Adipose tissue (tissue), 3 donors: ENCODE results near the gene FCHO2. TPM values are rescaled to one million over a fixed set of nuclear protein-coding genes. Genes with fewer than 3 reads are reported as not detected.
"Not testable (repeated sequence)": the region's sequence is repeated elsewhere in the genome, so short reads cannot be mapped to it uniquely, and the experiment has no call there.

Experiments
- H3K27ac ChIP-seq: one replicate; pipeline ENCODE4 v1.5.1; 2013; ENCODE audit warnings: low read depth, low read length
- WGBS, 3 donors: extraction: QIAGEN DNeasy Blood & Tissue Kit; methylation state at CpG; one replicate each; pipeline ENCODE4 v1.1.7; 2013; 5-methylcytosine and 5-hydroxymethylcytosine counted together
- polyA plus RNA-seq, 3 donors: library from polyadenylated mRNA; stranded (reverse); fragments of 200-250 nt; gene quantifications; one replicate each; pipeline ENCODE4 v1.2.3, GENCODE V29; 2013
- donor health status: healthy with polysubstance abuse.
- donor health status: Bipolar disorder and iron deficiency.
- donor health status: healthy.

FCHO2 gene
- polyA plus RNA-seq, 3 donors = 4.5 to 12.0 (median 7.0) TPM

DNA sequence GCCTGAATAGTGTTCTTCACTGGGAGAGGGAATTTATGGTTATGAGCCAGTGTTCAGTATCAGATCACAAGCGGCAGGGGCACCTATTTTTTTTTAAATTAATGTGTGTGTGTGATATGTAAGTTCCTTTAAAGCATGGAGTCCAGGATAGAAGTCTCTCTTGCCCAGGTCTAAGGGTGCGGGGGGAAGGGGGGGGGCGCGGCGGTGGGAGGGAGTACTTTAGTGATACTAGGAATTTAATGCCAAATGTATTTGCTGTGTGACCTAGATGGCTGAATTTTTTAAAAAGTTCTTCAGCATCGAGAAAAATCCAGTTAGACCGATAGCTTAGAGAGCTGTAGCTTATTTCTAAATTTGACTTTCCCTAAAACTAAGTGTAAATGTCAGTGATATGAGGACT lies 1.5 kb upstream of the FCHO2 start:
- 72 to 91% (median 82%) methylated on average over 7 of the region's 7 CpGs for WGBS, 3 donors
- H3K27ac ChIP-seq = no peak overlapping the region

DNA sequence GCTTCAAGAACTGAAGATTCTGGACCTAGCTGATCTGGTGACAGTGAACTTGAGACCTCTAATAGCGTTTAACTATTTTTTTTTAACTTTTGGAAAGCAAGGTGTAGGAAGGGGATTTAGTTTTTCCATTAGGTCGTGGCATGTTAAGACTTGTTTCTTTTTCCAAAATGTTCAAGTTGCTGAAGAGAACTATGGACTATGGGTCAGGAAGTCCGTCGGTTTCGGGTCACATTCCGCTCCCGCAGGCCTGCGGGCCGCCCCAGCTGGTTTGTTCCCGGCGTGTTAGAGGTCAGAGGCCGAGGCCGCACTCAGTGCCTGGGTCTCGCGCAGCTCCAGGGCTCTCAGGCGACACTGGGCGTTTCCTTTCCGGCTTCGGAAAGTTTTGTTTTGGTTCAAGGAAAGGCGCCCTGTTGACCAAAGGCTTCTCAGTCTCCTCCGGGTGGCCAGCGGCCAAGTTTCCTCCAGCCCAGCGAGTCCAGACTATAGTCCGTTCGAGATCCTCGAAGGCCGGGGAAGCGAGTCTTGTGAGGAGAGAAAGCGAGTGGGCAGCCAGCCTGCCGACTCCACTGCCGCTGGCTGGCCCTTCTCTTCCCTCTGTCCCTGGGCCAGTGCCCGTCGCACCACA lies 586 bp upstream of the FCHO2 start:
- peak overlapping the region; percentile 73 for H3K27ac ChIP-seq
- WGBS, 3 donors = 1 to 4% (median 3%) methylated on average over 33 of the region's 33 CpGs

DNA sequence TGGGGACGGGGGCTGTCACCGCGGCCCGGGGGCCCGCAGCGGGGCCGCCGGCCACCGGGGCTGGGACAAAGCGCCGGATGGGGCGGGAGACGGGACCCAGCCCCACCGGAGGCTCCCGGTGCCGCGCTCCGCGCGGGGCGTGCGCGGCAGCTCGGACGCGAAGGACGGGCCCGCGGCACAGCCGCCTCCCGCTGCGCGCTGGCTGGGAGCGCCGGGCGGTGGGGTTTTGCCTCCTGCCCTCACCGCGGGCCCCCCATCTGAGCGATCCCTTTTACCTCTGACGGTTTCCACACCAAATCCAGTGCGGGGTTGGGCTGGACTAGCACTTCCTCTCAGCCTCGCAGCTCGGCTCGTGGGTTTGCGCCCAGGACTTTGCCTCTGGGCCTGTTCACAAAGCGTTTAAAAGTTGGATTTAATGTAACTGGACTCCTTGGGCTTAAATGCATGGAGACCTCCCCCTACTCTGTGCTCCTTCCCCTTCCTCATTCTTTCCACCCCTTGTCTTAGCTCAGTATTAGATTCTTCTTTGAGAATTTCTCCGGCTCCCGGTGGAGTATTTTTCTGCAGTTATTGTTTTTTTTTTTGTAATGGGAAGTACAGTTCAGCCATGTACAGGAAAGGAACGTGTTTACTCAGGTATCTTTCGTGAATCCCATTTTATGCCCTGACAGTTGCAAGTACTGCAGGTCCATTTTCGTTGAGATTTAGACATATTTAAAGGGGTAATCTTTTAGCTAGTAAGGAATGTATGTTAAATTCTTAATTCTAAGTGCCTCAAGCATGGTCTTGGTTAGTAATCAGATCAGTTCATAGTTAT lies 691 bp downstream of the FCHO2 start:
- 0 to 1% (median 0%) methylated on average over 34 to 51 of the region's 51 CpGs for WGBS, 3 donors
- H3K27ac ChIP-seq = no peak overlapping the region

DNA sequence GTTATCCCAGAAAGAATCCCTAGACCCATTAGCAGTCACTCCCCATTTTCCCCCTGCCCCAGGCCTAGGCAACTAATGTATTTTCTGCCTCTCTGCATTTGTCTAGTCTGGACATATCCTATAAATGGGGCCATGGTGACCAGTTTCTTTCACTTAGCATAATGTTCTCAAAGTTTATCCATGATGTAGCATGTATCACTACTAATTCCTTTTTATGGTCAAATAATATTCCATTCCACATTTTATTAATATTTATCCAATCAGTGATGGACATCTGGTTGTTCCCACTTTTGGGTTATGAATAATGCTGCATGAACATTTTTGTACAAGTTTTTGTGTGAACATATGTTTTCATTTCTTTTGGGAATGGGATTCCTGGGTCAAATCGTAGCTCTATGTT lies 1.5 kb downstream of the FCHO2 start:
- 72 to 76% (median 73%) methylated on average over 1 of the region's 1 CpG for WGBS, 3 donors
- H3K27ac ChIP-seq = no peak overlapping the region

DNA sequence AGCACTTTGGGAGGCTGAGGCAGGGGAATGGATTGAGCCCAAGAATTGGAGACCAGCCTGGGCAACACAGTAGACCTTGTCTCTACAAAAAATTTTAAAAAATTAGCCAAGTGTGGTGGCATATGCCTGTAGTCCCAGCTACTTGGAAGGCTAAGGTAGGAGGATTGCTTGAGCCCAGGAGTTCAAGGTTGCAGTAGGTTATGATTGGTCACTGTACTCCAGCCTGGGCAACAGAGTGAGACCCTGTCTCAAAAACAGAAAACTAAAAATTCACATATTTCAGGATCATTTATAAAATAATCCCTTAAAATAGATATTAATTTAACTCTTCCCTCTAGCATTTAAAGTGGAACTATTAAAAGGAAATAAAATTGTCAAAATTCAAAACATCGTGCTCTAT lies 3.4 kb downstream of the FCHO2 start:
- 88 to 99% (median 97%) methylated on average over 1 of the region's 1 CpG for WGBS, 3 donors
- H3K27ac ChIP-seq = no peak overlapping the region

DNA sequence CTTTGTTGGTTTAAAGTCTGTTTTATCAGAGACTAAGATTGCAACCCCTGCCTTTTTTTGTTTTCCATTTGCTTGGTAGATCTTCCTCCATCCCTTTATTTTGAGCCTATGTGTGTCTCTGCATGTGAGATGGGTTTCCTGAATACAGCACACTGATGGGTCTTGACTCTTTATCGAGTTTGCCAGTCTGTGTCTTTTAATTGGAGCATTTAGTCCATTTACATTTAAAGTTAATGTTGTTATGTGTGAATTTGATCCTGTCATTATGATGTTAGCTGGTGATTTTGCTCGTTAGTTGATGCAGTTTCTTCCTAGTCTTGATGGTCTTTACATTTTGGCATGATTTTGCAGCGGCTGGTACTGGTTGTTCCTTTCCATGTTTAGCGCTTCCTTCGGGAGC lies 18.6 kb downstream of the FCHO2 start:
- not testable (repeated sequence) for H3K27ac ChIP-seq
- WGBS, 3 donors = 96 to 100% (median 97%) methylated on average over 4 of the region's 5 CpGs

DNA sequence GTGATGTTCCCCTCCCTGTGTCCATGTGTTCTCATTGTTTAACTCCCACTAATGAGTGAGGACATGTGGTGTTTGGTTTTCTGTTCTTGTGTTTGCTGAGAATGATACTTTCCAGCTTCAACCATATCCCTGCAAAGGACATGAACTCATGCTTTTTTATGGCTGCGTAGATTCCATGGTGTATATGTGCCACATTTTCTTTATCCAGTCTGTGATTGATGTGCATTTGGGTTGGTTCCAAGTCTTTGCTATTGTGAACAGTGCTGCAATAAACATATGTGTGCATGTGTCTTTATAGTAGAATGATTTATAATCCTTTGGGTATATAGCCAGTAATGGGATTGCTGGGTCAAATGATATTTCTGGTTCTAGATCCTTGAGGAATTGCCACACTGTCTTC lies 21.0 kb downstream of the FCHO2 start:
- H3K27ac ChIP-seq = not testable (repeated sequence)
- 48 to 97% (median 86%) methylated on average over 1 of the region's 1 CpG for WGBS, 3 donors

DNA sequence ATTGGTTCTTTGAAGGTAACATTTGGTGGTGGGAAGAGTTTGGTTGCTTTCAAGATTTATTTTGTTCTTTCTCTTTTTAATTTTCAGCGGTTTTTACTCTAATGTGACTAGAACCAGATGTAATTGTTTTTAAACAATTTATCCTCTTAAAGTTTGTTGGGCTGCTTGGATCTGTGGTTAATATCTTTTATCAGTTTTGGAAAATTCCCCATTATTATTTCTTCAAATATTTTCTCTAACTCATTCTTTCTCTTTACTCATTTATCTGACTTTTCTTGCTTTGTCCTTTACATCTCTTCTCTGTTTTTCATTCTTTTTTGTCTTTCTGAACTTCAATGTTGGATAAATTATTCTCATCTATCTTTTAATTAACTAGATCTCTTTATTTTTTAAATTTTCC lies 29.9 kb downstream of the FCHO2 start:
- 89 to 100% (median 90%) methylated on average over 1 of the region's 1 CpG for WGBS, 3 donors
- no peak overlapping the region for H3K27ac ChIP-seq

DNA sequence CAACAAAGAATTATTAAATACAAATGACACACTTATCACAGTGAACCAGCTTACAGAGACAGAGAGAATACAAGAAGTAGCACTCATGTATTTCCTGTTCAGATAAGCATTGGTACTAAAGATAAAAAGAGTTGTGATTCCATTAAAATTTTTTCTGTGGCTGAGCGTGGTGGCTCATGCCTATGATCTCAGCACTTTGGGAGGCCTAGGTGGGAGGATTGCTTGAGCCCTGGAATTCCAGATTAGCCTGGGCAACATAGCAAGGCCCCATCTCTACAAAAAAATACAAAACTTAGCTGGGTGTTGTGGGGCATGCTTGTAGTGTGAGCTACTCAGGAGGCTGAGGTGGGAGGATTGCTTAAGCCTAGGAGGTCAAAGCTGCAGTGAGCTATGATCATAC lies 32.9 kb downstream of the FCHO2 start:
- 91 to 92% (median 92%) methylated on average over 1 of the region's 1 CpG for WGBS, 3 donors

DNA sequence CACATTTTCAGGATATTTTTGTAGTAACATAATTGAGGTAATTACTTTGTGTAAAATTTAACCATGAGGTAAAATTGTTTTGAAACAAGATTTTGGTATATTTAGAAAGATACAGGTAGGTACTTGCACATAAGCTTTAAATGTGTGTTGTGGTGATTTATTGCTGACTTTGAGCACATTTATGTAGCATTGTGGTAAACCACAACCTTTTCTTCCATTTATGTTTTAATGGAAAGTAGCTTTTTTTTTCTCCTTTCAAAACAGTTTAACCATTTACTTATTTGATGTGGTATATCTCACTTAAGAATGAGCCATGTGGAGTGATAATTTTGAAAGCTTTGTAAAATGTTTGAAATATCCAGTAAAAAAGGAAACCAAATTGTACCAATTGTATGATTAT lies 35.6 kb downstream of the FCHO2 start:
- no peak overlapping the region for H3K27ac ChIP-seq

More for the DNA sequence above, 32.9 kb downstream of the FCHO2 start:
- H3K27ac ChIP-seq = no peak overlapping the region

DNA sequence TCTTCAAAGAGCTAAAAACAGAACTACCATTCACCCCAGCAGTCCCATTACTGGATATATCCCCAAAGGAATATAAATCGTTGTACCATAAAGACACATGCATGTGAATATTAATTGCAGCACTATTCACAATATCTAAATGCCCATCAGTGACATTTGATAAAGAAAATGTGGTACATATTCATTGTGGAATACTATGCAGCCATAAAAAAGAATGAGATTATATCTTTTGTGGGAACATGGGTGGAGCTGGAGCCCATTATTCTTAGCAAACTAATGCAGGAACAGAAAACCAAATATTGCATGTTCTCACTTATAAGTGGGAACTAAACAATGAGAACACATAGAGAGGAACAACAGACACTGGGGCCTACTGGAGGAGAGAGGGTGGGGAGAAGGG lies 38.7 kb downstream of the FCHO2 start:
- H3K27ac ChIP-seq = no peak overlapping the region
- 93 to 95% (median 94%) methylated on average over 1 of the region's 1 CpG for WGBS, 3 donors

DNA sequence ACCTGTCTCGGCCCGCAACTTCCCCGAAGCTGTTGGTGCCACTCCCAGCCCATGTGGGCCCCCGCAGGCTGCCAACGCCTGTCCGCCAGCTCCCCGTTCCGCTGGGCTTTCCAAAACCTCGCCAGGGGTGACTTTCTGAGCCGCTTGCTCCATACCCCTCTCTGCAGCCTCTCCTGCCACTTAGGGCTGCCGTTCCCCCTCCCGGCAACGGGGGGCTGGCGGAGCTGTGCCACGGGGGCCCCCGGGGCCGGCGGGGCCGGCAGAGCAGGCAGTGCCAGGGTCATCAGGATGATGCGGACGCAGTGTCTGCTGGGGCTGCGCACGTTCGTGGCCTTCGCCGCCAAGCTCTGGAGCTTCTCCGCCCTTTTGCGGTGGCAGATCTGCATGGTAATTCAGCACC lies 40.8 kb downstream of the FCHO2 start:
- H3K27ac ChIP-seq = no peak overlapping the region
- 96 to 98% (median 98%) methylated on average over 28 of the region's 28 CpGs for WGBS, 3 donors

DNA sequence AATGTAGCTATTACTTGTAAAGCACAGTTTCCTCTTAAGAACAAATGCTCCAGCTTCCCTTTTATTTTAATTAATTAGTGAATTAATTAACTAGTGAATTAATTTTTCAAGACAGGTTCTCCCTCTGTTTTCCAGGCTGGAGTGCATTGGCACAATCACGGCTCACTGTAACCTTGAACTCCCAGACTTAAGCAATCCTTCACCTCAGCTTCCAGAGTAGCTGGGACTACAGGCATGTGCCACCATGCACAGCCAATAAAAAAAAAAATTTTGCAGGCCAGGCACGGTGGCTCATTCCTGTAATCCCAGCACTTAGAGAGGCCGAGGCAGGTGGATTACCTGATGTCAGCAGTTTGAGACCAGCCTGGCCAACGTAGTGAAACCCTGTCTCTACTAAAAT lies 44.1 kb downstream of the FCHO2 start:
- H3K27ac ChIP-seq = no peak overlapping the region
- 84 to 97% (median 94%) methylated on average over 4 of the region's 4 CpGs for WGBS, 3 donors

DNA sequence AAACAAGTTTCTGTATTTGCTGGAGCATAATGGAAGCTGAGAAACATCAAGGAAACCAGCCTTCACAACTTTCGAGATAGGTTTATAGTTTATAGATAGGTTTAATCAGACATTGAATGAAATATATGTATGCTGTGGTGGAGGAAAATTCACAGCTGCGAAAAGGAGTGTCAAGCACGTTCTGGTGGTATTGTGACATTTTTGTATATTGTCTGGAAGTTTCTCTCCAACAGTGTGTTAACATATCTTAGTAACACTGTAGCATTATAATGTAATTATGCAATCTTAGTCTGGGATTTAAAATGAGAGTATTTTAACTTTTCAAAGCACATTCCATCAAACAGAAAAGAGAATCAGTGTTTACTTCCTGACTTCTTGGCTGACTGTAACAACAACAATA lies 50.0 kb downstream of the FCHO2 start:
- 79 to 88% (median 85%) methylated on average over 3 of the region's 3 CpGs for WGBS, 3 donors

DNA sequence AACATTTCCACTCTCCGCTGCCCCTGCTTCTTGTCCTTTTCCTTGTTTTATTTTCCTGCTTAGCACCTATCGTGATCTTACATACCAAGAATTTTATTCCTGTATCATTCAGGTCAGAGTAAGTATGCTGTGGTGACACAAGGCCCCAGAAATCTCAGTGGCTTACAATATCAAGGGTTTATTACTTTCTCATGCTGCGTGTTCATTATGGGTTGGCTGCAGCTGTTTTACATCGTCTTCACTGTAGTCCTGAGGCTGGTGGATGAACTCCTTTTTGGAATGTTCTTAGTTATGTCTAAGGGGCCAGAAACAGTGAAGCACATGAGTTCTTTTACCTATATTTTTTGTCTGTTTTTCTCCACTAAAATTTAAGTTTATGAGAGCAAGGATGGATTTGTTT lies 51.2 kb downstream of the FCHO2 start:
- H3K27ac ChIP-seq = no peak overlapping the region
- WGBS, 3 donors = 93 to 96% (median 95%) methylated on average over 4 of the region's 4 CpGs

More for the DNA sequence above, 50.0 kb downstream of the FCHO2 start:
- no peak overlapping the region for H3K27ac ChIP-seq

DNA sequence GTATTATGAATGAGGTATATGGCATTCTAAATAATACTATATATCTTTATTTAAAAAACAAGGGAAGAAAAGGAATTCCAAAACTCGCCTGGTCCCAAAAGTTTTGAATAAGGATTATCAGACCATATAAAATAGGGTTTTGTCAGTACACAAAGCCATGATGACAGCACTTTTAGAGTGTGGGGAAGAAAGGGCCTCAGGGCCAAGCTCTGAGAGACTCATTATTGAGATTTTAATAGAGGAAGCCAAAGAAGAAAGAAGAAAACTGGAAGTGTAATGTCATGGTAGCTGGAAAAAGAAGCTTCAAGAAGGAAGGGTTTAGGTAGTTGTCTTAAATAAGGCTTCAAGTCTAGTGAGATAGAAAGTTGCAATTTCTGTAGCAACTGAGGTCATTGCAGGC lies 53.0 kb downstream of the FCHO2 start:
- 90 to 95% (median 92%) methylated on average over 1 of the region's 1 CpG for WGBS, 3 donors
- no peak overlapping the region for H3K27ac ChIP-seq

DNA sequence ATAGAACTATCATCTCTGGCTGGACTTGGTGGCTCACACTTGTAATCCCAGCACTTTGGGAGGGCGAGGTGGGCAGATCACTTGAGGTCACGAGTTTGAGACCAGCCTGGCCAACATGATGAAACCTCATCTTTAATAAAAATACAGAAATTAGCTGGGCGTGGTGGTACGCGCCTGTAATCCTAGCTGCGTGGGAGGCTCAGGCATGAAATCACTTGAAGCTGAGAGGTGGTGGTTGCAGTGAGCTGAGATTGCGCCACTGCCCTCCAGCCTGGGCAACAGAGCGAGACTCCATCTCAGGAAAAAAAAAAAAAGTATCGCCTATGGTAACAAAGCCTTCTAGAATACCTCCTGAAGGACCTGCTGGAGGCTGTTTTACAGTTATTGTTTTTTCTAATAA lies 55.8 kb downstream of the FCHO2 start:
- H3K27ac ChIP-seq = not testable (repeated sequence)
- WGBS, 3 donors = 98 to 99% (median 98%) methylated on average over 9 of the region's 9 CpGs

DNA sequence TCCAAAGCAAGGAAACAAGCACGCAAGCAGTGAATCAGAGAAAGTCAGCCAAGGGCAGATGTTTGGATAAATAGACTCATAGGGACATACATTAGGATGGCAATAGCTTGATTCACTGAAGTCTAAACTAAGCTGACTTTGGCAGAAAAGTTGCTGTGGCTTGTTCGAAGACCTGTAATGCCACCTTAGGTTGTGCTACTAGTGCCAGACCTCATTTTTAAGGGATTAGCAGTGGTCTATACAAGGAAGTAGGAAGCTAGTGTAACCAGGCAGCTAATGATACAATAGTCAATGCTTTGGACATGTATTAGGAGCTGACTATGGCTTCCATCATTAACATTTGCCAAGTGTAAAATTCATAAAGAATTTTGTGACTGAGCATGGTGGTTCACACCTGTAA lies 63.1 kb downstream of the FCHO2 start:
- WGBS, 3 donors = 97 to 100% (median 98%) methylated on average over 2 of the region's 2 CpGs
- H3K27ac ChIP-seq = no peak overlapping the region

DNA sequence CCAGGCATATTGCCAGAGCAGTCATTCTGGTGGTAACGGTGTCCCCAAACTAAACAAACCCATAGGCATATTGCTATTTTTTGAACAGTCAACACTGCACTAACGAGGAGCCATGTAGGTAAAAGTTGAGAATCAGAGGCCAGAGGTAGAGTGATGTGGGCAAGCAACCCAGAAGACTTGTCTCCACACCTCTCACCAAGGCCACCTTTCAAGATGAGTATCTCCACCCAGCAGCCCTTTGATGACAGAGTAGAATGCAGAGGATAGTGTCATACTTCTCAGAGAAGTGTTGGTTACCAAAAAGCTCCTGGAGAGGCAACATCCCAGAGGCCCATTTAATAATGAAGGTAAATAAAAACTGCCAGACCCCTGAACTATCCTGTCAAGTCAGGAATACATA lies 63.9 kb downstream of the FCHO2 start:
- no peak overlapping the region for H3K27ac ChIP-seq
- 85 to 91% (median 89%) methylated on average over 2 of the region's 2 CpGs for WGBS, 3 donors
